ENCODE measurements around the gene METTL26. TPM values are rescaled to one million over a fixed set of nuclear protein-coding genes. Genes with fewer than 3 reads are reported as not detected.
A peak's percentile ranks its signal among the peaks of the same experiment; 100 is the strongest.

The METTL26 gene
- total and polyA plus RNA-seq, 2 experiments from 2014 or later: 77.9 to 155 TPM

- H2AFZ ChIP-seq: no peak overlapping the region
- 91% methylated on average over 4 of the region's 5 CpGs for WGBS (ENCODE audit: low lambda C conversion rate, missing lambda C conversion rate)
- H3K4me1 ChIP-seq (ENCODE audit: insufficient read depth): peaks cover 38% of the 10 kb centered on the region
- H3K27me3 ChIP-seq: no peaks in the 10 kb centered on the region
- H3K4me3 ChIP-seq: no peak overlapping the region
- DNase-seq (ENCODE audit: low spot score): no peak
- H3K36me3 ChIP-seq (replicated peaks; ENCODE audit: insufficient read depth, low read depth): no peaks in the 10 kb centered on the region
- peak overlapping the region; percentile 97 for H3K4me2 ChIP-seq
- no peaks in the 10 kb centered on the region for H3K9me2 ChIP-seq (replicated peaks; ENCODE audit: insufficient read depth)
- H3K79me2 ChIP-seq: peaks cover 35% of the 10 kb centered on the region
- no peaks in the 10 kb centered on the region for H4K20me1 ChIP-seq (ENCODE audit: insufficient read depth, poor library complexity, severe bottlenecking)
- H3K27ac ChIP-seq: no peak overlapping the region
- no peaks in the 10 kb centered on the region for H3K9me3 ChIP-seq (ENCODE audit: low read depth)
- TF ChIP-seq EZH2 (IDR thresholded peaks at IDR 0.05; ENCODE audit: borderline replicate concordance) (no peak), CTCF (IDR thresholded peaks at IDR 0.05; ENCODE audit: poor library complexity) (no peak), EZH2phosphoT487 (IDR thresholded peaks at IDR 0.05; ENCODE audit: low read depth, severe bottlenecking, unreplicated experiment) (no peak)
Measured at GRCh38 chr16:640614-641013, 4.5 kb upstream of the METTL26 start.

- H3K9me2 ChIP-seq (replicated peaks; ENCODE audit: insufficient read depth): no peaks in the 10 kb centered on the region
- H2AFZ ChIP-seq: no peak overlapping the region
- DNase-seq (ENCODE audit: low spot score): no peak
- H3K27ac ChIP-seq: no peak overlapping the region
- no peaks in the 10 kb centered on the region for H4K20me1 ChIP-seq (ENCODE audit: insufficient read depth, poor library complexity, severe bottlenecking)
- H3K4me3 ChIP-seq: no peak overlapping the region
- H3K4me2 ChIP-seq: no peak overlapping the region
- H3K9me3 ChIP-seq (ENCODE audit: low read depth): no peaks in the 10 kb centered on the region
- no peaks in the 10 kb centered on the region for H3K36me3 ChIP-seq (replicated peaks; ENCODE audit: insufficient read depth, low read depth)
- peaks cover 27% of the 10 kb centered on the region for H3K79me2 ChIP-seq
- TF ChIP-seq EZH2 (IDR thresholded peaks at IDR 0.05; ENCODE audit: borderline replicate concordance): no peak
- no peak for TF ChIP-seq CTCF (IDR thresholded peaks at IDR 0.05; ENCODE audit: poor library complexity)
- TF ChIP-seq EZH2phosphoT487 (IDR thresholded peaks at IDR 0.05; ENCODE audit: low read depth, severe bottlenecking, unreplicated experiment): no peak
- 71% methylated on average over 9 of the region's 9 CpGs for WGBS (ENCODE audit: low lambda C conversion rate, missing lambda C conversion rate)
- H3K4me1 ChIP-seq (ENCODE audit: insufficient read depth): peaks cover 28% of the 10 kb centered on the region
- H3K27me3 ChIP-seq: no peaks in the 10 kb centered on the region
Measured at GRCh38 chr16:638836-639235, 2.7 kb upstream of the METTL26 start.

GRCh38 chr16:638034-638543 lies 2.0 kb upstream of the METTL26 start:
- H3K27ac ChIP-seq: no peak overlapping the region
- H3K4me3 ChIP-seq: no peak overlapping the region
- no peak overlapping the region for H2AFZ ChIP-seq
- H3K36me3 ChIP-seq (replicated peaks; ENCODE audit: insufficient read depth, low read depth): no peaks in the 10 kb centered on the region
- no peaks in the 10 kb centered on the region for H3K9me3 ChIP-seq (ENCODE audit: low read depth)
- DNase-seq (ENCODE audit: low spot score): no peak
- H3K79me2 ChIP-seq: peaks cover 20% of the 10 kb centered on the region
- peak overlapping the region; percentile 98 for H3K4me2 ChIP-seq
- H3K4me1 ChIP-seq (ENCODE audit: insufficient read depth): peaks cover 24% of the 10 kb centered on the region
- 89% methylated on average over 15 of the region's 15 CpGs for WGBS (ENCODE audit: low lambda C conversion rate, missing lambda C conversion rate)
- H4K20me1 ChIP-seq (ENCODE audit: insufficient read depth, poor library complexity, severe bottlenecking): no peaks in the 10 kb centered on the region
- no peaks in the 10 kb centered on the region for H3K9me2 ChIP-seq (replicated peaks; ENCODE audit: insufficient read depth)
- TF ChIP-seq CTCF (IDR thresholded peaks at IDR 0.05; ENCODE audit: poor library complexity) (no peak), EZH2phosphoT487 (IDR thresholded peaks at IDR 0.05; ENCODE audit: low read depth, severe bottlenecking, unreplicated experiment) (no peak), EZH2 (IDR thresholded peaks at IDR 0.05; ENCODE audit: borderline replicate concordance) (no peak)
- H3K27me3 ChIP-seq: no peaks in the 10 kb centered on the region
